ENCODE results near the gene PCSK6.
A peak's percentile ranks its signal among the peaks of the same experiment; 100 is the strongest.

Gene PCSK6

GRCh38 chr15:101322854-101323477 lies 166.5 kb downstream of the PCSK6 start:
- DNase-seq = no peak

- no peak for DNase-seq
These were observed 167.4 kb downstream of the PCSK6 start for GRCh38 chr15:101322016-101322695.

GRCh38 chr15:101320501-101321052 lies 168.9 kb downstream of the PCSK6 start:
- peak; percentile 25 for DNase-seq

- no peak for DNase-seq
These were observed 170.7 kb downstream of the PCSK6 start for GRCh38 chr15:101318839-101319238.

- DNase-seq = no peak
These were observed 171.2 kb downstream of the PCSK6 start for GRCh38 chr15:101318147-101318819.

- no peak for DNase-seq
These were observed 172.1 kb downstream of the PCSK6 start for GRCh38 chr15:101317336-101317872.

GRCh38 chr15:101316529-101316928 lies 173.0 kb downstream of the PCSK6 start:
- no peak for DNase-seq

GRCh38 chr15:101315736-101316135 lies 173.8 kb downstream of the PCSK6 start:
- DNase-seq = no peak

GRCh38 chr15:101314336-101315125 lies 175.0 kb downstream of the PCSK6 start:
- DNase-seq = no peak

- no peak for DNase-seq
These were observed 176.3 kb downstream of the PCSK6 start for GRCh38 chr15:101313041-101313761.

- DNase-seq = no peak
These were observed 179.0 kb downstream of the PCSK6 start for GRCh38 chr15:101310508-101310907.

- no peak for DNase-seq
These were observed 179.4 kb downstream of the PCSK6 start for GRCh38 chr15:101310161-101310480.

GRCh38 chr15:101309436-101310160 lies 179.9 kb downstream of the PCSK6 start:
- DNase-seq = no peak

- no peak for DNase-seq
These were observed 180.7 kb downstream of the PCSK6 start for GRCh38 chr15:101308604-101309435.

- DNase-seq = no peak
These were observed 181.5 kb downstream of the PCSK6 start for GRCh38 chr15:101307897-101308603.

GRCh38 chr15:101307048-101307896 lies 182.2 kb downstream of the PCSK6 start:
- DNase-seq = no peak

GRCh38 chr15:101306341-101307047 lies 183.0 kb downstream of the PCSK6 start:
- DNase-seq = no peak

- no peak for DNase-seq
These were observed 183.7 kb downstream of the PCSK6 start for GRCh38 chr15:101305820-101306255.
